ENCODE results near the gene ECE1. TPM values are rescaled to one million over a fixed set of nuclear protein-coding genes. Genes with fewer than 3 reads are reported as not detected.

ECE1 gene
- total and polyA plus RNA-seq, 2 of the 13 experiments (the other 11 are each of a cell fraction or from before 2014, with no cell fraction given), result 13.5 to 21.2 TPM

GRCh38 chr1:21278860-21279845, 11.1 kb downstream of the ECE1 start:
- BruUV-seq (replicated peaks), result no TSS peak
- Histone ChIP-seq H3K9ac (ENCODE audit: insufficient read depth, low read depth, low read length) (no peak overlapping the region), H3K4me3 (replicated peaks in 1 of 3; ENCODE audit: insufficient read depth in 1 of 3, low read depth in 2 of 3, low read length in 3 of 3) (no peak overlapping the region), H3K9me3 (ENCODE audit: low read length) (no peaks in the 10 kb centered on the region), H3K27ac (ENCODE audit: extremely low read length, insufficient read depth, low read length) (no peak overlapping the region), H3K79me2 (ENCODE audit: insufficient read depth, low read length) (no peaks in the 10 kb centered on the region), H2AFZ (ENCODE audit: low read length) (no peak overlapping the region), H3K4me2 (ENCODE audit: low read depth, low read length) (no peak overlapping the region), H3K36me3 (replicated peaks in 1 of 2; ENCODE audit: control insufficient read depth in 1 of 2, insufficient read depth in 2 of 2, low read length in 2 of 2) (peaks cover 0 to 2% of the 10 kb centered on the region in 2 experiments; a peak in 1 of 5 replicates), H3K27me3 (ENCODE audit: control insufficient read depth in 1 of 2, insufficient read depth in 2 of 2, low read length in 2 of 2) (no peaks in the 10 kb centered on the region), H4K20me1 (ENCODE audit: insufficient read depth, low read length) (no peaks in the 10 kb centered on the region), H3K4me1 (ENCODE audit: insufficient read depth, low read length) (peaks cover 28% of the 10 kb centered on the region)
- ATAC-seq, result no peak
- intact Hi-C loops (cut with micrococcal nuclease; ENCODE audit: unreplicated experiment) (no loop called here), in situ Hi-C loops (cut with HindIII; ENCODE audit: extremely low pct_ligation_motif_present, low pct_unique_long_range_greater_than_20kb) (no loop called here)
- ChIA-PET POLR2A (interaction anchor here (1.7 kb wide), 1 partner anchor 10 kb away, joined by 4 read pairs; no protein-coding TSS in a partner anchor), CTCF (ENCODE audit: low intra/inter-chr PET ratio, low total read pairs) (no interaction called here)
- WGBS (ENCODE audit: low lambda C conversion rate), result 96% methylated on average over 27 of the region's 28 CpGs
- no peak for DNase-seq (ENCODE audit: low spot score)
- TF ChIP-seq THYN1 (CRISPR knock-in tag; IDR thresholded peaks at IDR 0.05; ENCODE audit: borderline replicate concordance, low read depth) (no peak), SCMH1 (CRISPR knock-in tag; IDR thresholded peaks at IDR 0.05; ENCODE audit: borderline replicate concordance) (no peak), ZNF766 (CRISPR knock-in tag; IDR thresholded peaks at IDR 0.05; ENCODE audit: borderline replicate concordance) (no peak), SRSF1 (optimal IDR thresholded peaks at IDR 0.05; ENCODE audit: low read depth, low read length) (no peak), ZNF350 (CRISPR knock-in tag; IDR thresholded peaks at IDR 0.05; ENCODE audit: borderline replicate concordance, low read depth) (no peak), SMC3 (IDR thresholded peaks at IDR 0.05; ENCODE audit: low read length) (no peak), ZSCAN9 (CRISPR knock-in tag; IDR thresholded peaks at IDR 0.05; ENCODE audit: borderline replicate concordance) (no peak), FOXA3 (CRISPR knock-in tag; IDR thresholded peaks at IDR 0.05) (no peak), GZF1 (CRISPR knock-in tag; IDR thresholded peaks at IDR 0.05) (no peak), MED13 (CRISPR knock-in tag; IDR thresholded peaks at IDR 0.05) (no peak), ZZZ3 (CRISPR knock-in tag; IDR thresholded peaks at IDR 0.05; ENCODE audit: borderline replicate concordance) (no peak), EEA1 (CRISPR knock-in tag; IDR thresholded peaks at IDR 0.05; ENCODE audit: borderline replicate concordance) (no peak), HOXA9 (CRISPR knock-in tag; IDR thresholded peaks at IDR 0.05; ENCODE audit: borderline replicate concordance) (no peak), NBN (conservative IDR thresholded peaks at IDR 0.05) (no peak), ZUFSP (CRISPR knock-in tag; IDR thresholded peaks at IDR 0.05; ENCODE audit: borderline replicate concordance) (no peak), EHMT2 (IDR thresholded peaks at IDR 0.05; ENCODE audit: borderline replicate concordance, low read depth, low read length) (no peak)
- FAIRE-seq, result no peak

Data from HepG2 (cell line).